ENCODE data around the gene FRS2. TPM values are rescaled to one million over a fixed set of nuclear protein-coding genes. Genes with fewer than 3 reads are reported as not detected.
A peak's percentile ranks its signal among the peaks of the same experiment; 100 is the strongest.

FRS2 gene
- total RNA-seq, 2 donors from 2014 or later = 35.0 to 39.1 TPM

- no peak for DNase-seq (ENCODE audit: low spot score)
- intact Hi-C loops (cut with DNase I) = no loop called here
These were observed 45.3 kb downstream of the FRS2 start for GRCh38 chr12:69515394-69515930.

GRCh38 chr12:69516950-69517349, 46.8 kb downstream of the FRS2 start:
- intact Hi-C loops (cut with DNase I) = no loop called here
- DNase-seq (ENCODE audit: low spot score) = no peak

- intact Hi-C loops (cut with DNase I) = no loop called here
- no peak for DNase-seq (ENCODE audit: low spot score)
These were observed 47.2 kb downstream of the FRS2 start for GRCh38 chr12:69517406-69517805.

GRCh38 chr12:69519871-69520270, 49.7 kb downstream of the FRS2 start:
- intact Hi-C loops (cut with DNase I) = no loop called here
- no peak for DNase-seq (ENCODE audit: low spot score)

GRCh38 chr12:69523433-69524330, 53.5 kb downstream of the FRS2 start:
- peak; percentile 79 for DNase-seq (ENCODE audit: low spot score)
- intact Hi-C loops (cut with DNase I) = no loop called here

- DNase-seq (ENCODE audit: low spot score) = no peak
- intact Hi-C loops (cut with DNase I) = no loop called here
These were observed 54.1 kb downstream of the FRS2 start for GRCh38 chr12:69524331-69524630.

- intact Hi-C loops (cut with DNase I) = no loop called here
These were observed 54.7 kb downstream of the FRS2 start for GRCh38 chr12:69524755-69525469.

GRCh38 chr12:69527506-69528272, 57.5 kb downstream of the FRS2 start:
- intact Hi-C loops (cut with DNase I) = no loop called here
- DNase-seq (ENCODE audit: low spot score) = no peak

More at GRCh38 chr12:69524755-69525469, 54.7 kb downstream of the FRS2 start:
- DNase-seq (ENCODE audit: low spot score) = no peak

- intact Hi-C loops (cut with DNase I) = no loop called here
- DNase-seq (ENCODE audit: low spot score) = no peak
These were observed 58.8 kb downstream of the FRS2 start for GRCh38 chr12:69529021-69529420.

GRCh38 chr12:69533844-69534243, 63.7 kb downstream of the FRS2 start:
- DNase-seq (ENCODE audit: low spot score) = no peak
- intact Hi-C loops (cut with DNase I) = no loop called here

GRCh38 chr12:69534389-69534822, 64.2 kb downstream of the FRS2 start:
- DNase-seq (ENCODE audit: low spot score) = no peak
- intact Hi-C loops (cut with DNase I) = no loop called here

GRCh38 chr12:69540987-69541386, 70.8 kb downstream of the FRS2 start:
- intact Hi-C loops (cut with DNase I) = no loop called here
- no peak for DNase-seq (ENCODE audit: low spot score)

- intact Hi-C loops (cut with DNase I) = no loop called here
These were observed 73.9 kb downstream of the FRS2 start for GRCh38 chr12:69544087-69544486.

GRCh38 chr12:69545081-69545480, 74.9 kb downstream of the FRS2 start:
- intact Hi-C loops (cut with DNase I) = no loop called here
- DNase-seq (ENCODE audit: low spot score) = no peak

More at GRCh38 chr12:69544087-69544486, 73.9 kb downstream of the FRS2 start:
- DNase-seq (ENCODE audit: low spot score) = no peak

GRCh38 chr12:69546693-69547438, 76.7 kb downstream of the FRS2 start:
- intact Hi-C loops (cut with DNase I) = no loop called here
- DNase-seq (ENCODE audit: low spot score) = no peak

GRCh38 chr12:69548687-69549086, 78.5 kb downstream of the FRS2 start:
- no peak for DNase-seq (ENCODE audit: low spot score)
- intact Hi-C loops (cut with DNase I) = no loop called here

- DNase-seq (ENCODE audit: low spot score) = no peak
- intact Hi-C loops (cut with DNase I) = no loop called here
These were observed 80.6 kb downstream of the FRS2 start for GRCh38 chr12:69550569-69551350.

GRCh38 chr12:69553628-69554248, 83.5 kb downstream of the FRS2 start:
- intact Hi-C loops (cut with DNase I) = no loop called here

More at GRCh38 chr12:69553628-69554248, 83.5 kb downstream of the FRS2 start:
- DNase-seq (ENCODE audit: low spot score) = no peak
